ENCODE measurements around the gene PPARD. TPM values are rescaled to one million over a fixed set of nuclear protein-coding genes. Genes with fewer than 3 reads are reported as not detected.
A peak's percentile ranks its signal among the peaks of the same experiment; 100 is the strongest.

Gene PPARD
- total RNA-seq, 4 donors from 2014 or later = 10.0 to 15.3 (median 13.0) TPM

- H3K36me3 ChIP-seq = peaks cover 0 to 69% (median 6%) of the 10 kb centered on the region in 3 donors
- WGBS, 2 donors = 57% methylated on average over 18 of the region's 18 CpGs
- H3K27me3 ChIP-seq = no peaks in the 10 kb centered on the region
- TF ChIP-seq POLR2A (IDR thresholded peaks at IDR 0.05) = no peak
- no peak for TF ChIP-seq EP300 (IDR thresholded peaks at IDR 0.05)
- TF ChIP-seq CTCF (IDR thresholded peaks at IDR 0.05) = no peak
- H3K4me3 ChIP-seq = peak overlapping the region; percentile 73 to 94 (median 87)
- no peaks in the 10 kb centered on the region for H3K9me3 ChIP-seq
- peak overlapping the region; percentile 84 to 90 (median 86) for H3K27ac ChIP-seq
- no peak for DNase-seq (ENCODE audit: low spot score in 2 of 2)
- H3K4me1 ChIP-seq = peaks cover 0 to 38% (median 3%) of the 10 kb centered on the region in 4 donors
Observed at GRCh38 chr6:35469751-35470662, 127.6 kb downstream of the PPARD start.

GRCh38 chr6:35470663-35471120 is 128.3 kb downstream of the PPARD start:
- no peak for DNase-seq (ENCODE audit: low spot score in 2 of 2)
- Histone ChIP-seq H3K4me3 (no peak overlapping the region), H3K27ac (peak overlapping the region in 2 of 4 donors; percentile 8 to 86), H3K9me3 (no peaks in the 10 kb centered on the region), H3K27me3 (no peaks in the 10 kb centered on the region), H3K36me3 (peaks cover 0 to 69% (median 6%) of the 10 kb centered on the region in 3 donors), H3K4me1 (peaks cover 0 to 38% (median 3%) of the 10 kb centered on the region in 4 donors)
- WGBS, 2 donors = 68 to 75% methylated on average over 3 of the region's 3 CpGs
- TF ChIP-seq POLR2A (IDR thresholded peaks at IDR 0.05) = no peak

GRCh38 chr6:35471836-35472345 is 129.5 kb downstream of the PPARD start:
- no peak for DNase-seq (ENCODE audit: low spot score in 2 of 2)
- Histone ChIP-seq H3K9me3 (no peaks in the 10 kb centered on the region), H3K4me3 (no peak overlapping the region), H3K36me3 (peaks cover 0 to 72% (median 6%) of the 10 kb centered on the region in 3 donors), H3K4me1 (peaks cover 0 to 38% (median 3%) of the 10 kb centered on the region in 4 donors), H3K27me3 (no peaks in the 10 kb centered on the region), H3K27ac (peak overlapping the region in 3 of 4 donors; percentile 11 to 34 (median 19))
- WGBS, 2 donors = 48 to 52% methylated on average over 8 of the region's 8 CpGs
- TF ChIP-seq POLR2A (IDR thresholded peaks at IDR 0.05) (no peak), EP300 (IDR thresholded peaks at IDR 0.05) (no peak), CTCF (IDR thresholded peaks at IDR 0.05) (no peak)

- no peak for DNase-seq (ENCODE audit: low spot score in 2 of 2)
- H3K4me1 ChIP-seq = peaks cover 0 to 34% (median 2%) of the 10 kb centered on the region in 4 donors
- no peak for TF ChIP-seq CTCF (IDR thresholded peaks at IDR 0.05)
- TF ChIP-seq EP300 (IDR thresholded peaks at IDR 0.05) = no peak
- no peak for TF ChIP-seq POLR2A (IDR thresholded peaks at IDR 0.05)
- H3K27ac ChIP-seq = no peak overlapping the region
- H3K27me3 ChIP-seq = no peaks in the 10 kb centered on the region
- WGBS, 2 donors = 82 to 84% methylated on average over 8 of the region's 9 CpGs
- peaks cover 0 to 84% (median 6%) of the 10 kb centered on the region in 3 donors for H3K36me3 ChIP-seq
- no peaks in the 10 kb centered on the region for H3K9me3 ChIP-seq
- no peak overlapping the region for H3K4me3 ChIP-seq
Observed at GRCh38 chr6:35473075-35473849, 130.9 kb downstream of the PPARD start.

GRCh38 chr6:35473850-35474130 is 131.4 kb downstream of the PPARD start:
- no peak overlapping the region for H3K27ac ChIP-seq

More at GRCh38 chr6:35473850-35474130, 131.4 kb downstream of the PPARD start:
- no peak for DNase-seq (ENCODE audit: low spot score in 2 of 2)
- Histone ChIP-seq H3K9me3 (no peaks in the 10 kb centered on the region), H3K4me1 (peaks cover 0 to 34% (median 2%) of the 10 kb centered on the region in 4 donors), H3K27me3 (no peaks in the 10 kb centered on the region), H3K36me3 (peaks cover 0 to 88% (median 6%) of the 10 kb centered on the region in 3 donors), H3K4me3 (no peak overlapping the region)
- TF ChIP-seq POLR2A (IDR thresholded peaks at IDR 0.05) (no peak), CTCF (IDR thresholded peaks at IDR 0.05) (no peak), EP300 (IDR thresholded peaks at IDR 0.05) (no peak)
